Hypothalamus (tissue), 51 donors: ENCODE data around the gene SAT2.
"Not testable (repeated sequence)": the region's sequence is repeated elsewhere in the genome, so short reads cannot be mapped to it uniquely, and the experiment has no call there.

ENCODE experiments used
- DNase-seq, 51 donors: peaks; one replicate each; lab custom pipeline; 2025; lab: John Stamatoyannopoulos, UW

Gene SAT2

GRCh38 chr17:7636163-7636562, 8.5 kb upstream of the SAT2 start:
- no peak for DNase-seq

GRCh38 chr17:7634384-7634783, 6.8 kb upstream of the SAT2 start:
- DNase-seq = peak in 29 of 51 donors; percentile 12 to 71 (median 48)

- no peak for DNase-seq
Observed at GRCh38 chr17:7633093-7633492, 5.5 kb upstream of the SAT2 start.

- peak in 6 of 51 donors; percentile 7 to 29 (median 14) for DNase-seq
Observed at GRCh38 chr17:7632492-7632894, 4.9 kb upstream of the SAT2 start.

- DNase-seq = no peak
Observed at GRCh38 chr17:7631398-7632380, 4.1 kb upstream of the SAT2 start.

- no peak for DNase-seq
Observed at GRCh38 chr17:7629939-7630571, 2.4 kb upstream of the SAT2 start, which contains the start of gene SHBG. SHBG (plus strand) TSS chr17:7630135; CDS start chr17:7630173, 38 bp downstream.

- no peak for DNase-seq
Observed at GRCh38 chr17:7626956-7627249, 718 bp downstream of the SAT2 start.

GRCh38 chr17:7626307-7626706, 1.3 kb downstream of the SAT2 start:
- DNase-seq = peak in 6 of 51 donors; percentile 5 to 17 (median 8)

- DNase-seq = not testable (repeated sequence)
Observed at GRCh38 chr17:7625749-7626148, 1.9 kb downstream of the SAT2 start.

GRCh38 chr17:7623661-7624060, 4.0 kb downstream of the SAT2 start:
- no peak for DNase-seq

- DNase-seq = no peak
Observed at GRCh38 chr17:7620835-7621234, 6.8 kb downstream of the SAT2 start.

- no peak for DNase-seq
Observed at GRCh38 chr17:7618608-7619007, 9.0 kb downstream of the SAT2 start.

GRCh38 chr17:7615265-7615747, 12.3 kb downstream of the SAT2 start:
- DNase-seq = peak in 1 of 51 donors; percentile 20

- peak; percentile 85 to 100 (median 99) for DNase-seq
Observed at GRCh38 chr17:7614425-7615264, 13.0 kb downstream of the SAT2 start, which contains the start of gene FXR2. FXR2 (minus strand) TSS chr17:7614897; CDS start chr17:7614532, 365 bp downstream.

GRCh38 chr17:7613769-7614424, 13.7 kb downstream of the SAT2 start:
- DNase-seq = no peak

GRCh38 chr17:7612294-7612640, 15.4 kb downstream of the SAT2 start:
- no peak for DNase-seq

GRCh38 chr17:7611635-7612293, 15.9 kb downstream of the SAT2 start:
- no peak for DNase-seq

- DNase-seq = no peak
Observed at GRCh38 chr17:7610641-7611040, 17.0 kb downstream of the SAT2 start.

- no peak for DNase-seq
Observed at GRCh38 chr17:7606280-7606679, 21.3 kb downstream of the SAT2 start.

GRCh38 chr17:7597561-7597960, 30.1 kb downstream of the SAT2 start:
- not testable (repeated sequence) for DNase-seq
